HG02610 (cell line): ENCODE measurements around the gene SYT9.
"Not testable (repeated sequence)": the region's sequence is repeated elsewhere in the genome, so short reads cannot be mapped to it uniquely, and the experiment has no call there.

Source experiments
- ATAC-seq: cut with Tn5 transposase; IDR thresholded peaks from one replicate; pipeline ENCODE4 v1.9.1; 2021; ENCODE audit warnings: mild to moderate bottlenecking, moderate library complexity; ENCODE audit not compliant: unreplicated experiment

SYT9 gene

GRCh38 chr11:7499081-7499480 is 247.4 kb downstream of the SYT9 start:
- ATAC-seq = no peak

GRCh38 chr11:7500251-7500650 is 248.5 kb downstream of the SYT9 start:
- no peak for ATAC-seq

DNA sequence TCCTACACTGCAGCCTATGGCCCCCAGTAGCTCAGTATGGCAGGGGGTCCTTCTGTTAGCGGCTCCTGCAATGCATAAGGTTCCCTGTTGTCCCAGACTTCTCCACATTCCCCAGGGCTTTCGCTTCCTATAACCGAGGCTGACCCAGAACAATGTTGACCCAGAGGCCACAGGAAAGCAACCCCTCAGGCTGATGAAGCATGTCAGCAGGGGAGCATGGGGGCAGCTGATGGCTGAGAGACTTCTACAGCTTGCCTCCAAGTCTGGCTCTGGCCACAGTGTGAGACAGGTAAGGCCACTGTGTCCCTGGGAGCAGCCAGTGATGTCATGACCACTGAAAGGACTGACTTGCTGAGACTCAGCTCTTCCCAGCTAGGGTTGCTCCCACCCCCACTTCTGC is 249.5 kb downstream of the SYT9 start:
- no peak for ATAC-seq

DNA sequence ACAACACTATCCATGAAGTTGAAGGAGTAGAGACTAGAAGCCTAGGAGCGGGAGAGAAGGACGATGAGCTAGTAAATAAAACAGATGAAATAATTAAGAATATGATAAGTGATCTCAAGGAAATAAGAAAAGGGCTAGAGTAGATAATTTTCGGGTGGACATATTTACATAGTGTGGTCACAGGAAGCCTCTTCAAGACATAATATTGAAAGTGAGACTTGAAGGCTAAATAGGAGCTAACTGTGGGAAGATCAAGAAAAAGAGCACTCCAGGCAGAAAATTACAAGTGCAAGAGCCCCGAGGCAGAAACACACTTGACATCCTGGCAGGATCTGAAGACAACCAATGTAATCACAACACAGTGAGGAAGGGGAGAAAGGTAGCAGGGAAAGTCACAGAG is 250.2 kb downstream of the SYT9 start:
- peak; percentile 42 for ATAC-seq

DNA sequence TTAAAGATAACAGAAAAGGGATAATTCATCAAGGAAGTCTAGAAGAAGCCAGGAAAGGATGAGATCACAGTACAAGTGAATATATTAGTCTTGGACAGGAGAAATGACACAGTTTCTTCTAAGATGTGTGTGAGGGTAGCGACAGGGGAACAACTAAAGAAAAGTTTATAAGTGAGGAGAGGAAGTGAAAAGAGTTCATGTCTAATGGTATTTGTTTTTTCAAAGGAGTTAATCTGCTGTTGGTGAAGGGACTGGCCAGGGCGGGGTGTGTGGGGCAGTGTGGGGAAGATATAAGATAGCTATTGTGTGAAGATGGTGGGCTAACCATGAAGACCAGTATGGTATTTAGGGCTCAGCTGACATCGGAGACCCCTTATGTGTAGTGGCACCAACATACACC is 254.5 kb downstream of the SYT9 start:
- no peak for ATAC-seq

- no peak for ATAC-seq
These were observed 256.4 kb downstream of the SYT9 start for GRCh38 chr11:7508087-7508486.

DNA sequence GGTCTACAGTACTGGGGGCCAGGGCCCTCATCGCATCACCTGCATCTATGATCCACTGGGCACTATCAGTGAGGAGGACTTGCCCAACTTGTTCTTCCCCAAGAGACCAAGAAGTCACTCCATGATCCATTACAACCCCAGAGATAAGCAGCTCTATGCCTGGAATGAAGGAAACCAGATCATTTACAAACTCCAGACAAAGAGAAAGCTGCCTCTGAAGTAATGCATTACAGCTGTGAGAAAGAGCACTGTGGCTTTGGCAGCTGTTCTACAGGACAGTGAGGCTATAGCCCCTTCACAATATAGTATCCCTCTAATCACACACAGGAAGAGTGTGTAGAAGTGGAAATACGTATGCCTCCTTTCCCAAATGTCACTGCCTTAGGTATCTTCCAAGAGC is 258.3 kb downstream of the SYT9 start:
- no peak for ATAC-seq

DNA sequence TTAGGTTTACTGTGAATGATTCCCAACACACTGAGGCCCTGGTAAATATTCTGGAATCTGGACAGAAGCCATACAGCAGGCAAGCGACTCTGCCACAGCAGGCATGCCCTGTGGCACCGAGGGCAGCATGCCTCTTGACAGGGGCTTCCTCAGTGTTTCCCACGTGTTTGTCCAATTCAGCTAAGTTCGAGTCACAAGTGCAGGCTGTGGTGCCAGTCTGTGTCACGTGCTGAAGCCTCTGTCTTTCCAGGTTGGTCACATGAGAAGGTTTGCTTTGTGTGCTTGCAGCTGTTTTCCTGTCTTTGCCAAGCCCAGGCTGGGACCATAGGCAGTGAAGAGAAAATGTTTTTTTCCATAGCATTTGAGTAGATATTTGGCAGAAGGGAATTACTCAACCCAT is 259.7 kb downstream of the SYT9 start:
- ATAC-seq = no peak

DNA sequence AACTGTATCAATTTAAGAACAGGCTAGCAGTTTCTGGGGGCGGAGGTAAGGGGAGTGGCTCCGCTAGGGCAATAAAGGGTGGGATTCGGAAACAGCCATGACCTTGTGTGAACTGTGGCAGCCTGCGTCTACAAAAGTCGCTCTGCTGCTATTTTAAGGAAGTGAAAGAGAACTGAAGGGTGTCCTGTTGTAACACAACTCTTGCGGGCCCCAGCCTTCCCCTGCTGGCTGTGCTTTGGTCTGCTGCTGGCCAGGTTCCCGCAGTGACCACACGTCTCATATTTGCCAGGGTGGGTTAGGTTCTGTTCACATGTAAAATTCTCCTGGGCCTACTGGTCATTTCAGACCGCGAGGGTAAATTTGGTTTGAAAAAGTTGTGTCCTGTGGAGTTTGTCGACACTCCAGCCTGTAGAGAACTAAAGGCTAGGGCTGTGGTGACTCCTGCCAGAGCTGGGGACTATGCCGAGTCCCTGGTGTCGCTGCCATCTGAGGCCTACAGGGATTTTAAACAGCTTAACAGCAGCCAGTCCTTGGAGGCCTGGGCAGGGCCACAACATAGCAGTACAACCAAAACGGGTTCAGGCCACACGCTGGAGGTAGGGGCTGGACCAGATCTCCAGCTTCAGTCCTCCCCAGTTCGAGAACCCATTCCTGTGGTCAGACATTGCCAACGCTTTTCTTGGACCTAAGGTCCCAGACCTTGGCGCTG is 261.0 kb downstream of the SYT9 start:
- peak; percentile 64 for ATAC-seq

- ATAC-seq = peak; percentile 74
These were observed 261.8 kb downstream of the SYT9 start, which contains the start of gene PPFIBP2 for GRCh38 chr11:7513234-7514098. TSS of gene PPFIBP2 (plus strand) at chr11:7513999. CDS start at chr11:7549476, 35,477 bp downstream.

DNA sequence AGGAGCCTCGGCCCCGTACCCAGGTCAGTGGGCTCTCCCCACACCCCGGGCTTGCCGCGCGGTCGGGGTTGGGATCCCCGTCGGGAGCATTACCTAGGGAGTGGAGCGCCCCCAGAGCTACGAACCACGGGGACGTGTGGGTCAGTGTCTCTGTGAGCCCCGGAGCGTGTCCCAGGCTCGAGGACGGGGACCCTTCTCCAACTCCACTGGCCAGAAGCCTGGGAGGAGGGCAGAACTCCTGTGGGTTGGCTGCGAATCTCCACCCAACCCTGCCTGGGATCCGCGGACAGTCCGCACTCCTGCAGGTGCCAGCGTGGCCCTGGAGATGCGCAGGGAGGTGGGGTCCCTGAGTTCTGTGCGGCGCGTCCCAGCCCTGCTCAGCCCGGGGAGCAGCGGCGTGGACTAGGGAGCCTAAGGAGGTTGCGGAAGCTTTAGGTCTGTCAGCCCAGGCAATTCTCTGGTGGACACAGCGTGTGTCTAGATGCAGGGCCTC is 262.4 kb downstream of the SYT9 start:
- no peak for ATAC-seq

- no peak for ATAC-seq
These were observed 263.8 kb downstream of the SYT9 start for GRCh38 chr11:7515447-7515886.

DNA sequence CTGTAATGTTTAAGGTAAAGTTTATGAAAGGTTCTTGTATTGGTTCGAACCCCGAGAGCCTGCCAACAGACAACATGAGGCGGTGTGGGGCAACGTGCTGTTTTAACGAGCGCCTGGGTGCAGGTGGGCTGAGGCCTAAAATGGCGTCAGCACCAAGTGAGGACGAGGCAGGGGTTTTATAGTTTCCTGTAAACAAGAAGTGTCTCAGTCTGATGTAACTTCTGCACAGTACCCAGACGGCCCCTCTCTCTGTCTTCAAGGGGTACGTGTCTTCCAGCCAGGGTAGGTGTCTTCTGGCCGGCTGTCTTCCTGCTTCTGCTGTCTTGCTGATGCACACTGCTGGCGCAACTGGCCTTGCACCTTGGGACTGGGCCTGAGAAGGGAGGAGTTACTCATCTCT is 264.8 kb downstream of the SYT9 start:
- ATAC-seq = no peak

DNA sequence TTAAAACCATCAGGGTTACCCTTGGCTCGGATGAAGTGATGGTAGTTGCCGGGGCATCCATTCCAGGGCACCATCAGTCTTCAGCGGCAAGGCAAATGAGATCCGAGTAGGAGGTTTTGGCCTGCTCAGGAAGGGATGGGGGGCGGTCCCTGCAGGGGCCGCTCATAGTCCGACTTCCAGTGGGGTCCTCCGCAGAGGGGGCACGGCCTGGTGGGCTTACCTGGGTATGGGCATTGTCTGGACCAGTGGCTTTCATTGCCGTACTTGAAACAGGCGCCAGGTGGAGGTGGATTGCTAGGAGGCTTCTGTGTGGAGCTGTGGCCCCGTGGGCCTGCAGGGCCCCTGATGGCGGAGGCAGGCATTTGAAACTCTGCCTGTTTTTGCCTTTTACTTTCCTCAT is 266.0 kb downstream of the SYT9 start:
- ATAC-seq = not testable (repeated sequence)
